ENCODE data around the gene KRTAP5-3. TPM values are rescaled to one million over a fixed set of nuclear protein-coding genes. Genes with fewer than 3 reads are reported as not detected.
A peak's percentile ranks its signal among the peaks of the same experiment; 100 is the strongest.

KRTAP5-3 gene
- total RNA-seq, 2 donors from 2014 or later = not detected

DNA sequence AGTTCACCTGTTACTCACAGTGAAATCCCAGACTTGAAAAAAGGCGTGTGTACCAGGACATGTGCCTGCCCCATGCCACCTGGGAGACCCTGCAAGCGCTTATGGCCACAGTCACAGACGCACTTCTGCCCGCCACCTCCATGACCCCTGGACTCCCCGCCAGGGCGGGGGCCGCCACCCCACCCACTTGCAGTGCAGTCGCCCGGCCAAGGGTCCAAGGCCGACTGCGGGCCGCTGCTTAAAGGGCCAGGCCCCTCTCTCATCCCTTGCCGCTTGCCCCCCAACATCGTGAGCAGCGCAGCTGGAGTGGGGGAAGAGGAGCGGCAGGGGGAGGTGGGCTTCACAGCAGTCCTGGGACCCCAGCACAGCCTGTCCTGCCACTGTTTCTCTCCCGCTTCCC, 47.0 kb downstream of the KRTAP5-3 start:
- peaks cover 54% of the 10 kb centered on the region for H3K36me3 ChIP-seq

GRCh38 chr11:1560649-1561251, 47.5 kb downstream of the KRTAP5-3 start:
- peak overlapping the region; percentile 92 to 99 for H3K27ac ChIP-seq
- DNase-seq (ENCODE audit: low spot score) = no peak
- peaks cover 60% of the 10 kb centered on the region for H3K36me3 ChIP-seq
- H3K4me3 ChIP-seq = no peak overlapping the region
- no peaks in the 10 kb centered on the region for H3K27me3 ChIP-seq
- TF ChIP-seq, protein P1, sequence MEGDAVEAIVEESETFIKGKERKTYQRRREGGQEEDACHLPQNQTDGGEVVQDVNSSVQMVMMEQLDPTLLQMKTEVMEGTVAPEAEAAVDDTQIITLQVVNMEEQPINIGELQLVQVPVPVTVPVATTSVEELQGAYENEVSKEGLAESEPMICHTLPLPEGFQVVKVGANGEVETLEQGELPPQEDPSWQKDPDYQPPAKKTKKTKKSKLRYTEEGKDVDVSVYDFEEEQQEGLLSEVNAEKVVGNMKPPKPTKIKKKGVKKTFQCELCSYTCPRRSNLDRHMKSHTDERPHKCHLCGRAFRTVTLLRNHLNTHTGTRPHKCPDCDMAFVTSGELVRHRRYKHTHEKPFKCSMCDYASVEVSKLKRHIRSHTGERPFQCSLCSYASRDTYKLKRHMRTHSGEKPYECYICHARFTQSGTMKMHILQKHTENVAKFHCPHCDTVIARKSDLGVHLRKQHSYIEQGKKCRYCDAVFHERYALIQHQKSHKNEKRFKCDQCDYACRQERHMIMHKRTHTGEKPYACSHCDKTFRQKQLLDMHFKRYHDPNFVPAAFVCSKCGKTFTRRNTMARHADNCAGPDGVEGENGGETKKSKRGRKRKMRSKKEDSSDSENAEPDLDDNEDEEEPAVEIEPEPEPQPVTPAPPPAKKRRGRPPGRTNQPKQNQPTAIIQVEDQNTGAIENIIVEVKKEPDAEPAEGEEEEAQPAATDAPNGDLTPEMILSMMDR (IDR thresholded peaks at IDR 0.05) = no peak
- H3K4me1 ChIP-seq = peaks cover 0 to 53% of the 10 kb centered on the region in 2 donors
- no peaks in the 10 kb centered on the region for H3K9me3 ChIP-seq

More for the DNA sequence above, 47.0 kb downstream of the KRTAP5-3 start:
- TF ChIP-seq, protein P1 (IDR thresholded peaks at IDR 0.05) = no peak
- DNase-seq (ENCODE audit: low spot score) = no peak
- Histone ChIP-seq H3K27ac (peak overlapping the region in 1 of 2 donors; percentile 92), H3K4me1 (peaks cover 0 to 53% of the 10 kb centered on the region in 2 donors), H3K9me3 (no peaks in the 10 kb centered on the region), H3K27me3 (no peaks in the 10 kb centered on the region), H3K4me3 (no peak overlapping the region)

- H3K36me3 ChIP-seq = peaks cover 59% of the 10 kb centered on the region
- no peak overlapping the region for H3K4me3 ChIP-seq
- TF ChIP-seq, protein P1 (IDR thresholded peaks at IDR 0.05) = no peak
- H3K27ac ChIP-seq = peak overlapping the region; percentile 92 to 99
- H3K4me1 ChIP-seq = peaks cover 0 to 47% of the 10 kb centered on the region in 2 donors
- no peaks in the 10 kb centered on the region for H3K27me3 ChIP-seq
- H3K9me3 ChIP-seq = no peaks in the 10 kb centered on the region
- no peak for DNase-seq (ENCODE audit: low spot score)
These were observed 48.1 kb downstream of the KRTAP5-3 start for GRCh38 chr11:1560002-1560648.

DNA sequence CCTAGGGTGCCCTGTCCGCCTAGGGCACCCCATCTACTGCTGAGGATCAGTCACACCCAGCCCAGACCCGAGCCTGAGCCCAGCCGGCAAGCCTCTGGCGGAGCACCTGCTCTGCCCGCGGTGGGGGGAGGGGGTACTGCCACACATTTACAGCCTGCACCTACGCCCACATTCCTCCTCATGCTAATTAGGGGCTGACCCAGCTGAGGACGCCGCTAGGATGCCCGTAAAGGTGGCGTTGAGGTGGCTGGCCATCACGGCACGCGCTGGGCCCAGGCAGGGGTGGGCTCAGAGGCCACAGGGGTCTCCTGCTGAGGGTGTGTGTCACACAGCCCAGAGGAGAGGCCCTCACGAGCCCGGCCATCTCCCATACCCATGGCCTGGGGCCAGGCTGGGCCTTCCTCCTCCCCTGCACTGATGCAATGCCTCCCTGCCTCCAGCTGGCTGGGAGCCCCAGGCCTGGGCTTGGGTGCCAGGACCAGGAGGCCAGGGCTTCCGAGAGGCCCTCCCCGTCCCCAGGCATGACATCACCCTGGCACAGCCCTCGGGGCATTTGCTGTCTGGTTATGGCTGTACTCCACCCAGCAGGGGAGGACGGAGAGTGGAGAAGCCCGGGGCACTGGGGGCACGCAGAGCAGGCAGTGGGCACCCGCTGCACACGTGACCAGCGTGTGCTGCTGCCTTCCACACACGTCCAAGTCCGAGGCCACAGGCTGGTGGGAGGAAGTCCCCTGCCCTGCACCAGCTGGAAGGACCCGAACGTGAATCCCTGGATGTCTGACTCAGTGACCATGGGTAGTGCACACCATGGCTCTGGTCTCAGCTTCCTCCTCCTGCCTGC, 48.9 kb downstream of the KRTAP5-3 start:
- Histone ChIP-seq H3K27ac (peak overlapping the region; percentile 92 to 99), H3K9me3 (no peaks in the 10 kb centered on the region), H3K27me3 (no peaks in the 10 kb centered on the region), H3K36me3 (peaks cover 59% of the 10 kb centered on the region), H3K4me3 (no peak overlapping the region), H3K4me1 (peaks cover 0 to 39% of the 10 kb centered on the region in 2 donors)
- TF ChIP-seq, protein P1 (IDR thresholded peaks at IDR 0.05) = no peak
- DNase-seq (ENCODE audit: low spot score) = peak; percentile 93

DNA sequence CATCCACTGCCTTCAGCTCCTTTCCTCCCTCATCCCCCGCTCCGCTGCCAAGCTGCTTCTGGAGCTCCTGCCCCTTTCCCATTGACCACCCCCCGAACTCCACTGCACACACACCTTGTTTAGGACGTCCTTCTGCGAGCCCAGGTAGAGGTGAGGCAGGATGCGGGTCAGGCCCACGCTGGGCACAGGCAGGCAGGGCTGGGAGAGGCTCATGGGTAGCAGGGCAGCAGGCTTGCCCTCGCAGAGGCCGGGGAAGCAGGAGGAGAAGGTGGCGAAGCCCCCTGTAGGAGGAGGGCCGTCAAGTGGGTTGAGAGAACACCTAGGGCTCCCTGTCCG, 49.5 kb downstream of the KRTAP5-3 start:
- DNase-seq (ENCODE audit: low spot score) = no peak
- TF ChIP-seq, protein P1 (IDR thresholded peaks at IDR 0.05) = no peak
- H3K27me3 ChIP-seq = no peaks in the 10 kb centered on the region
- peaks cover 56% of the 10 kb centered on the region for H3K36me3 ChIP-seq
- peak overlapping the region; percentile 92 to 99 for H3K27ac ChIP-seq
- H3K4me1 ChIP-seq = peaks cover 0 to 35% of the 10 kb centered on the region in 2 donors
- H3K4me3 ChIP-seq = no peak overlapping the region
- no peaks in the 10 kb centered on the region for H3K9me3 ChIP-seq

All from right atrium auricular region (tissue), 2 donors.